HepG2 (cell line): ENCODE data around the gene PSKH1. TPM values are rescaled to one million over a fixed set of nuclear protein-coding genes. Genes with fewer than 3 reads are reported as not detected.
A peak's percentile ranks its signal among the peaks of the same experiment; 100 is the strongest.

Experiments
- ATAD3A ChIP-seq: sonication (generic); formaldehyde crosslinking; IDR thresholded peaks from 2 replicates; pipeline ENCODE4 v1.4.0; 2020; ENCODE audit warnings: missing genetic modification reagents
- DBP ChIP-seq: sonication (generic); formaldehyde crosslinking; IDR thresholded peaks from 2 replicates; pipeline ENCODE4 v1.4.0; 2020; ENCODE audit warnings: missing genetic modification reagents; ENCODE audit errors: not compliant biosample characterization
- DMAP1 ChIP-seq: IDR thresholded peaks from 2 replicates; pipeline ENCODE4 v1.6.1; 2016
- GABPB1 ChIP-seq: IDR thresholded peaks from 2 replicates; pipeline ENCODE4 v1.6.1; 2016; ENCODE audit warnings: mild to moderate bottlenecking, missing genetic modification reagents, moderate library complexity, missing compliant biosample characterization
- KAT2B ChIP-seq: fragments of 150-350 bp; IDR thresholded peaks from 2 replicates; pipeline ENCODE4 v1.6.1; 2014; ENCODE audit warnings: low read depth, low read length, borderline replicate concordance
- MEIS1 ChIP-seq: sonication (generic); formaldehyde crosslinking; IDR thresholded peaks from 2 replicates; pipeline ENCODE4 v1.9.0; 2021; ENCODE audit warnings: mild to moderate bottlenecking, missing genetic modification reagents, moderate library complexity, borderline replicate concordance
- MYC ChIP-seq: sonication (generic); formaldehyde crosslinking; IDR thresholded peaks from 2 replicates; pipeline ENCODE4 v1.9.0; 2021; ENCODE audit warnings: missing genetic modification reagents, borderline replicate concordance
- NFE2 ChIP-seq: sonication (generic); formaldehyde crosslinking; IDR thresholded peaks from 2 replicates; pipeline ENCODE4 v1.4.0; 2020; ENCODE audit warnings: missing genetic modification reagents
- NFIB ChIP-seq: sonication (generic); formaldehyde crosslinking; IDR thresholded peaks from 2 replicates; pipeline ENCODE4 v1.9.0; 2021; ENCODE audit warnings: missing genetic modification reagents, mild to moderate bottlenecking, borderline replicate concordance
- PRDM10 ChIP-seq: sonication (generic); formaldehyde crosslinking; IDR thresholded peaks from 2 replicates; pipeline ENCODE4 v1.4.0; 2020; ENCODE audit warnings: low read depth, missing genetic modification reagents
- RBM39 ChIP-seq: fragments of 200-400 bp; formaldehyde crosslinking; IDR thresholded peaks from one replicate; pipeline ENCODE4 v1.6.1; 2018; ENCODE audit warnings: antibody characterized with exemption, mild to moderate bottlenecking, low read depth, low read length; ENCODE audit not compliant: poor library complexity, severe bottlenecking
- SAFB2 ChIP-seq: sonication (generic); formaldehyde crosslinking; IDR thresholded peaks from 2 replicates; pipeline ENCODE4 v1.5.1; 2020; ENCODE audit warnings: missing genetic modification reagents, low read depth, mild to moderate bottlenecking, borderline replicate concordance
- STAT6 ChIP-seq: sonication (generic); formaldehyde crosslinking; IDR thresholded peaks from 2 replicates; pipeline ENCODE4 v1.4.0; 2020; ENCODE audit warnings: missing genetic modification reagents, mild to moderate bottlenecking, borderline replicate concordance
- SYNCRIP ChIP-seq: fragments of 200-400 bp; formaldehyde crosslinking; IDR thresholded peaks from 2 replicates; pipeline ENCODE4 v1.6.1; 2018; ENCODE audit warnings: mild to moderate bottlenecking, low read depth, low read length; ENCODE audit not compliant: insufficient read depth
- TARDBP ChIP-seq: sonication (generic); formaldehyde crosslinking; IDR thresholded peaks from 2 replicates; pipeline ENCODE4 v1.8.0; 2022; ENCODE audit warnings: mild to moderate bottlenecking, missing genetic modification reagents
- ZFYVE20 ChIP-seq: sonication (generic); formaldehyde crosslinking; IDR thresholded peaks from 2 replicates; pipeline ENCODE4 v1.8.0; 2023; ENCODE audit warnings: low read depth, mild to moderate bottlenecking, moderate library complexity, missing genetic modification reagents, borderline replicate concordance
- ZNF569 ChIP-seq: sonication (generic); formaldehyde crosslinking; IDR thresholded peaks from 2 replicates; pipeline ENCODE4 v1.5.0; 2020; ENCODE audit warnings: mild to moderate bottlenecking, missing genetic modification reagents, moderate library complexity, borderline replicate concordance
- ZNF674 ChIP-seq: sonication (generic); formaldehyde crosslinking; IDR thresholded peaks from 2 replicates; pipeline ENCODE4 v1.5.0; 2020; ENCODE audit warnings: low read depth, mild to moderate bottlenecking, missing genetic modification reagents
- ZNF709 ChIP-seq: sonication (generic); formaldehyde crosslinking; IDR thresholded peaks from 2 replicates; pipeline ENCODE4 v1.5.0; 2020; ENCODE audit warnings: mild to moderate bottlenecking, missing genetic modification reagents
- ZNF776 ChIP-seq: sonication (generic); formaldehyde crosslinking; IDR thresholded peaks from 2 replicates; pipeline ENCODE4 v1.4.0; 2020; ENCODE audit warnings: mild to moderate bottlenecking, missing genetic modification reagents
- polyA plus RNA-seq, 8 experiments: library from polyadenylated mRNA; depleted of rRNA in 3 of 8; stranded (reverse) in 7 of 8; unstranded in 1 of 8; fragments of >200 nt; fragmentation: Illumina TruSeq in 4 of 8; extraction: Trizol in 4 of 8; gene quantifications; 2 replicates each; pipeline versions ENCODE4 v1.2.1 to v1.2.3, GENCODE V29; 2011 to 2016; ENCODE audit warnings: low read depth in 4 of 8, missing spikeins in 1 of 8, mixed read lengths in 1 of 8; ENCODE audit not compliant: insufficient read depth in 1 of 8
- total RNA-seq, 5 experiments: library from RNA; depleted of rRNA; stranded (reverse); fragments of >200 nt; fragmentation: Illumina TruSeq; extraction: Trizol; gene quantifications; 2 replicates each; pipeline ENCODE4 v1.2.3, GENCODE V29; 2016; ENCODE audit warnings: low read depth in 1 of 5

PSKH1 gene
- total and polyA plus RNA-seq, 2 of the 13 experiments (the other 11 are each of a cell fraction or from before 2014, with no cell fraction given) = 8.4 to 19.1 TPM

GRCh38 chr16:67968400-67969253 lies 75.6 kb downstream of the PSKH1 start, which contains the start of gene SLC12A4 (continued):
- no peak for TF ChIP-seq NFIB (CRISPR knock-in tag)
- peak; percentile 88 for TF ChIP-seq STAT6 (CRISPR knock-in tag)
- TF ChIP-seq SAFB2 = no peak; the same call in 1 of the 2 replicates
- peak; percentile 98 for TF ChIP-seq TARDBP
- TF ChIP-seq DMAP1 = 0 out of 2 replicates have a peak, but pooled peaks have one; percentile 39
- no peak for TF ChIP-seq ZNF674 (CRISPR knock-in tag)
- TF ChIP-seq ZNF776 (CRISPR knock-in tag) = no peak; the same call in 1 of the 2 replicates
- TF ChIP-seq MEIS1 (CRISPR knock-in tag) = no peak
- TF ChIP-seq ZFYVE20 (CRISPR knock-in tag) = no peak
- TF ChIP-seq SYNCRIP = no peak
- TF ChIP-seq ZNF709 (CRISPR knock-in tag) = no peak; the same call in 1 of the 2 replicates
- TF ChIP-seq GABPB1 (CRISPR knock-in tag) = peak; percentile 92
- TF ChIP-seq RBM39 = peak; percentile 62
- no peak for TF ChIP-seq DBP (CRISPR knock-in tag)
- no peak for TF ChIP-seq NFE2
- TF ChIP-seq MYC (CRISPR knock-in tag) = peak; percentile 29
- peak; percentile 58; the same call in 1 of the 2 replicates for TF ChIP-seq ZNF569 (CRISPR knock-in tag)
- TF ChIP-seq ATAD3A = no peak
- TF ChIP-seq KAT2B = no peak
- TF ChIP-seq PRDM10 (CRISPR knock-in tag) = no peak
